Erythroblast (primary cell): Measurements from ENCODE around the gene VAV2.

ENCODE experiments used
- GATA1 ChIP-seq: IDR thresholded peaks from 2 replicates; pipeline ENCODE4 v1.6.1; 2011; ENCODE audit warnings: low read depth, mild to moderate bottlenecking, control low read depth, low read length, moderate library complexity
- POLR2A ChIP-seq: IDR thresholded peaks from 2 replicates; pipeline ENCODE4 v1.6.1; 2011; ENCODE audit warnings: mild to moderate bottlenecking, low read length

DNA sequence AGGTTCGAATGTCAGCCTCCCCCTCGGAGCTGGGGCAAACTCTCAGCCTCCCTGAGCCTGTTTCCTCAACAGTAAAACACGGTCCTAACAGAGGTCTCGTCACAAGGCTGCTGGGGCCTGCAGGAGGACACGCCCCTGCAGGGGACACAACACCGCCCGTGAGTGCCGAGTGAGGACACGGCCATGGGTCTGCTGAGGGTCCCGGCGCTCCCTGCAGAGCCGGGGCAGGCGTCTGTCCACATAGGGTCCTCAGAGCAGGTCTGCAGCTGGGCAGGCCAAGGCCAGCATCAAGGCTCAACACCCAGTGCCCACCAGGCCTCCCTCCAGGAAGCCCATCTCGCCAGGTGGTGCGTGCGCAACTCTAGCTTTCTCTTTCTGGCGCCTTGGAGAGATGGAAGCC is 125.2 kb downstream of the VAV2 start:
- TF ChIP-seq POLR2A (no peak), GATA1 (no peak)
